ENCODE measurements around the gene NFATC2.
A peak's percentile ranks its signal among the peaks of the same experiment; 100 is the strongest.

Gene NFATC2

DNA sequence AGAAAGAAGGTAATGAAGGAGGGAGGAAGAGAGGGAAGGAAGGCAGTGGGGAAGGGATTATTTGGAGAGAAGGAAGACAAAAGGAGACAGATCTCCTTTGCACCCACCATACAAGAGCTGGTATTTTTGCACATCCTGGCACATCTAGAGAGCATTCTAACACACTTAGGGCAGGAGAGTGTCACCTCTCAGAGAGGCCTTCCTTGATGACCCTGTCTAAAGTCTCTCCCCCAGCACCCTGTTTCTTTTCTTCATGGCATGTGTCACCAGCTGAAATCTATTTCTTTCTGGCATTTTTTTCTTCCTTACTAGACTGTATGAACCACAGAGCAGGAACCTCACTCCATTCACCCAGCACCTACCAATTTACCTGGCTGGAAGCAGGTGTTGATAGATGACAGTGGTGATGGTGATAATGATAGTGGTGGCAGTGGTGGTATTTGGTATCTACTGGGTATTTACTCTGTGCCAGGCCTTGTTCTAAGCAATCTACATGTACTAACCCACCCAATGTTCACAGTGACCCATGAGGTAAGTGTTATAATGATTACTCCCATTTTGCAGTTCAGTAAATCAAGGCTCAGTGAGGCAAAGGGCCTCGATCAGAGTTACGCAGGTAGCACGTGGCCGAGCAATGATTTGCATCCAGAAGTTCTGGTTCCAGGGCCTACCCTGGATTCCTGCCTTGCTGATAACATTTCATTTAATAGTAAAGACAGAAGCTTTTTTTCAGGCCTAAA, 131.8 kb downstream of the NFATC2 start:
- no peak for DNase-seq

DNA sequence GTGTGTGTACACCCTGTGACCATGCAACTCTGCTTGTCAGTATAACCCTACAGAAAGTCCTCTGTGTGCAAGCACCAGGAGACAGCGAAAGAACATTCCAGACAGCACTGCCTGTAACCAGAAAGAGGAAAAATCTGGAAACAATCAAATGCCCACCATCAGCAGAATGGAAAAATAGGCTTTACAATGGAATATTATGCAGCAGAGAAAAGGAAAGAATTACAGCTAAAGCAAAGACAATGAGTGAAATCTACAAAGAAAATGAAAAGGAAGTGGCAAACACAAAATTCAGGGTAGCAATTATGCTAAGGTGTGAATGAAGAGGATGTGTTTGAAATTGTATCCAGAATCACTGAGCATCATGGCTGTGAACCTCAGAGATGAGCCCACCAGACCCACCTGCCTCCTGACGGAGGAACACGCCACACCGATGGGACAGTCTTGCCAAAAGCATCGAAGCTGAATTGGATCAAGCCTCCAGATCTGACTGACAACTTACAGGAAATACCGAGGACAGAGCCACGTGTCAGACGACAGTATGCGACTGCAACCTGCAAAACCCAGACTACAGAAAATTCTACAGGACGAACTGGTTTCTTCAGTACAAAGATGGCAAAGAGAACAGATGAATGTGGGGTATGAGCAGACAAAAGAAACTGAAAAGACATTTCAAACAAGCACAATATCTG, 133.2 kb downstream of the NFATC2 start:
- DNase-seq: no peak

DNA sequence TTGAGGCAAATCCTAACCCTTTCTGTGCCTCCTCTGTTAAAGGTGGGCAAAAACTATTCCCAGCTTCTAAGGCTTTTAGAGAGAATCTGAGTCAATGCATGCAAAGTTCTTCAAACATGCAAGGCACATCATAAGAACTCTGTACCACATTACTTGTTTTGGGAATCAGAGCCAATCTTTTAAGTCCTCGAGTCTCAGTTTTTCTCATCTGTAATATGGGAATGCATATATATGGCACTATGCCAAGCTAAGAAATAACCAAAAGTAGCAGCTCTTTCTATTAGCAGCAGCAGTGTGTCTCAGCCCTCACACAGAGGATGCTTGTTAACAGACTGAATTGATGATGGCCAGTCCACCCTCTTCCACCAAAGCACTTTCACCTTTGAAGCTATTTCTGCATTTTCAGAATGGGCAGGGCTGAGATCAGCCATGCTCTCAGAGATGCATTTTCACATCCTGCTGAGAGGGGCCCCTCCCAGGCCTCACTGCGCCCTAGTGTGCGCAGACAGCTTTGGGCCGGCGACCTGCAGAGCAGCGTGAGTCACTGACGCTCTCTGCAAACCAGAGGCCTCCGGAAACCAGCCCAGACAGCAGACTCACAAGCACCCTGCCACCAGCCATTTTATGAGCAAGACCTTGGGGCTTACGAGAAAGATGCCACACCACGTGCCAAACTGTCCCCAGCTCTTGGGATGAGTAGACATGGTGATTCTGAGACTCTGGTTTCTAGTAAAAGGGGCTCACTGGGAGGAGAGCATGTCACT, 138.0 kb downstream of the NFATC2 start:
- peak; percentile 92 for DNase-seq

DNA sequence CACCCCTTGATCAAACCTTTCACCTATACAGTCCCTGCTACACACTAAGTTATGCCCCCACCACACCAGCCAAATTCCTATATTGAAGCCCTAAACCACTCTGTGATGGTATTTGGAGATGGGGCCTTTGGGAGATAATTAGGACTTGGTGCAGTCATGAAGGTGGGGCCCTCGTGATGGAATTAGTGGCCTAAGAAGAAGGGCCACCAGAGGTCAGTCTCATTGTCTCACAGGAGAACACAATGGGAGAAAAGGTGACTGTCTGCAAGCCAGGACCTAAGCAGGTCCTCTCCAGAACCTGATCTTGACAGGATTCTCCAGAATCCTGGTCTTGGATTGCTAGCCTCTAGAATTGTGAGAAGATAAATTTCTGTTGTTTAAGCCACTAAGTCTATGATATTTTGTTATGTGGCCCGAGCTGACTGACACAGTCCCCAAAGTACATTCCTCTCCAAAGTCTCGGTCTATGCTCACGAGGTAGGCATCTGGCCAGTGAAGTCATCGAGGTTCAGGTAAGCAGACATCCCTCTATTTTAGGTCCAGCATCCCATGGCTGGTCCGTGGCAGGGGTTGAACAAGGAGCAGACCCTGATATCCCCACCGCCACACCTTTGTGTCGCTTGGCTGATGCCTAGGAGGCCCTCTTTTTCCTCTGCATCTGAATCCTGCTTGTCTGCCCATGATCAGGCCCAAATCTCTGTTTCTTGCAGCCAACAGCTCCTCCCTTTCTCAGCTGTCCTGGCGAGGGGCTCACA, 138.9 kb downstream of the NFATC2 start:
- DNase-seq: no peak

DNA sequence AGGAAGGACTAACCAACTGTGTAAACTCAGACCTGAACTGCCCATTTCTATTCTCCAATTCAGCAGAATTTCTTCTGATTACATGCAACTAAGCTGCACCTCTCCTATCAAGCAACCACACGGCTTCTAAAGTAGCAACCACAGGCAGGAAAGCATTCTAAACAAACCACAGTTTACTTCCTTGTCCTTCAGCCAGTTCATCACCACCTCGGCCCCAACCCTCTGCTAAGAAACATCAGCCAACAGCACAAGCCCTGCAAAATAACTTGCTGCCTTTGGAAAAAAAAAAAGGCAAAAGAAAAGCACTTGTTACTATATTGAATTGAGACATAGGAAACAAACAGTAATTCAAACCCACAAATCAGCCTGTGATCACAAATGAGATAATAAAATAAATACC, 140.3 kb downstream of the NFATC2 start:
- DNase-seq: peak; percentile 68

DNA sequence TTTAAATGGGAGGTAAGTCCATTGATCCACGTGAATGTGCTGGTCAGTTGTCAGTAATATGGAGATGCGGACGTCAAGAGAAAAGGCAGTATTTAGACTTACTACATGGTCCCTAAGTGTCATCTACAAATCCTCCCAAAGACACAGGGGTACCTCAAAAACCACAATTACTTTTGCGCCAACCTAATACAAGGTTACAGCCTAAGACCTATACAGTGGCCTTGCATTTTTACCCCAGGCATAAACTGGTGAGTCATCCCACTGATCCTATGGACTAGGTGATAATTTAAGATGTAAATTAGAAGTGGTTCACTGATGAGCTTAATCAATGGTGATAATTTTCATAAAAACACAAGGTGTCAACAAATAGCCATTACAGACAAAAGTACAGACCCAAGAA, 141.0 kb downstream of the NFATC2 start:
- DNase-seq: no peak

DNA sequence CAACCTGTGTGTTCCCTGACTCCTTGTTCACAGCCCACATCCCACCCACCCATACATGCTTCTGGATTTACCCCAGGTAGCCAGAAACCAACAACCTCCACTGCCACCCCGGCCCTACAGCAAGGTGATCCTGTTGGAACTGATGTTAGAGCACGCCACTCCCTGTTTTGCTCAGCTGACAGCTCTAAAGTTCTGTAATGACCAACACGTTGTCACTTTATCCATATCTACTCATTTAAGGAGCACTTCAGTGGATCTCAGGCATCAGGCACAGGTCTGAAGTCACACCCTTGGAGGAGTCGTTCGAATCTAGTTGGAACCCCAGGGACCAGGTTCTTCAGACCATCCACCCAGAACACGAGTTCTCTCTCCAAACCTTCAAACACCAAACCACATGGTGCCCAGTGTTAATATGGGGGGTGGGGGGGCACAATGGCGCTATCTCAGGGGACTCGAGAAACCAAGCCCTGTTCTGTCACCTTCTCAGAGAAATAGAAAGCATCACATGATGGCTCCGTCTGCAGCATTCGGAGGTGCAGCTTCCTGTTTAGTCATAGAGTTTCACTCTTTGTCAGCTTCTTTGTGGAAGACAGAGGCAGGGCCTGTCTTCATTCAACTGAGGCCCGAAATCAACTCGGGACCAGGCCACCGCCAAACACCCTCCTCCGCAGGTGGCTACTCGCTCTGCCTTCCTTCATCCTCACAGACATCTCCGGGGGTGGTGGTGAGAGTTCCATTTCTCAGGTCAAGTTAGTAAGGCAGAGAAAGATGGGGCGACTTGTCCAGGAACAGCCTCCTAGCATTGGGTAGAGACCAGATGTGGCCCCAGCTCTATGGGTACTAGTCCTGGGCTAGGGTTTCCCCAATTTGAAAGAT, 142.2 kb downstream of the NFATC2 start:
- peak; percentile 80 for DNase-seq

DNA sequence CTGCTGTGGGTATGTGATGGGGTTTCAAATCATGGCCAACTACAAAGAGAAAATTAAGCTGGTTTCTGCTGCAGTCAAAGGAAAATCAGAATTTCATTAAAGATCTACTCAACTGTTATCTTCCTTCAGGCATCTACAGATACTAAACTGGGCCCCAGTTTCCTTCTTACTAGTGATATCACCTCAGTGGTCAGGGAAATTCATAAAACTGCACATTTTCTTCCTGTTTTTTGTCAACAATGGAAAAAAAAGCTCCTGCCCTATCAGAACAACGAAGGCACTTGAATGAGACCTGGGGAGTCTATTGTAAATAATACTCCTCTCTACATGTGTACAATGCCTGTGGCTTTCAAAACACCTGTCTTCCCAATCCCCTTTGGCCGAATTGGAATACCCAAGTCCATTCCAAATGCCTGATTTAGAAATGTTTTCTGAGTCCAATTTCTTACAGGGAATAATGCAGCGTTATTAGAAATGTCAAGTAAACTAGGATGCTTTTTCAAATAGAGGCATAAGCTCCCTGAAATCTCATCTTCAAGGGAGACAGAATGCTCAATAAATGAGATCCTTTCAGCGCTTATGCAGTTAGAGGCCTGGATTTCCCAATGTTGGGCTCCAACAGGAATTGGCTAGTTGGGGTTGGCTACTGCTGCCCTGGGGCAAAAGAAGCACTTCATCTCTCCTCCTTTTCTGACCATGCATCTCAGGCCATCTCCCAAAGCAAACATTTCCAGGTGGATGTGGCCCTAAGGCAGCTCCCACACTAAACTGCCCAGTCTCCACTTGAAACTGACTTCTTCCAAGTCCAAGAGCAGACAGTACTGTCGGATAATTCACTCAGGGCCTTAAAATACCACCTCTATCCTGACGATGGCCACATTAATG, 143.3 kb downstream of the NFATC2 start:
- no peak for DNase-seq

DNA sequence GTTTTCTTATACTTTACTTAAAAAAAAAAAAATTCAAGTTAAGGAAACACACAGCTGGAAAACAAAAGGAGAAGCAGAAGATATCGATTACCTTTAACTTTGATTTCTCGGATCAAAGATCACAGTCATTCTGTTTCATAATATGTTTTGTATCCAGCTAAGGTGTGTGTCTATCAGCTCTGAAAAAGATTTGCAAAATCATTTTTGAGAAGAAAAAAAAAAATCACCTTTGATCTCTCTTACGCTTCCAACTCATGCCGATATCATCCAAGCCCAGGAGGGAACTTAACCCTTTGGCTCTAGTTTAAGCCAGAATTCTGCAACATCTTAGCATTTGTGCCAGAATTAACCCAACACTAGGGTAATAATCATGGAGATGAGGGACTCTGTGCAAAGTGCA, 144.0 kb downstream of the NFATC2 start:
- no peak for DNase-seq

DNA sequence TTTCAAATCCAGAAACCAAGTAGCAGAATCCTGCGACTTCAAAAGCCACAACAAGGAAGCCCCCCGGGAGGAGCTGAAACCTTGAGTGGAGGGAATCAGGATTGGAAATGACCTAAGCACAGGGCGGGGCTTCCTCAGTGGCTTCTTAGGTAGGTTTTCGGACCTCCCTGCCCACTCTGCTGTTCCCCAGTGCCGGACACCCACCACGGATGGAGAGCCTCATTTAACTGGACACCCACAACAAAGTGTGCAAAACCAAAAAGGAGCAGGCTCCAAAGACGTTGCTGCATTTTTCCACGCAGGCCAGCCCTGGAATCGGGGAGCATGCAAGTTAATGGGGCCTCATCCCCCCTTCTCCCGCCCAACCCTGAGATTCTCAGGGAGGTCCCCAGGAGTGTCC, 144.4 kb downstream of the NFATC2 start:
- DNase-seq: no peak

DNA sequence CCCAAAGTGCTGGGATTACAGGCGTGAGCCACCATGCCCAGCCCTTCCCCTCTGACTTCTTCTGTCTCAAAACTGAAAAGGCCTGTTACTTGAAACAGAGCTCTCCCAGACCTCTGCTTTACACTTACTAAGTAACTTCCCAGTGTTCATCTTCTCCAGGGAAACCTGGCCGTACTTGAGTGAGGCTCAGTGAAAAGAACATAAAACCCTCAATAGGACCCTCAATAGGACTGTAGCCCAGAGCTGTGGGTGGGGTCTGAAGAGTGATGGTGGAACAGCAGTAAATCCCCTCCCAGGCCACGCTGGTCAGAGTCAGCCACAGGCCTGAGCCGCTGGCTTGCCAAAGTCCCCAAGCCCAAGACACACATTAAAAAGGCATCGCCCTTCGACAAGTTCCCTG, 145.4 kb downstream of the NFATC2 start:
- DNase-seq: no peak

DNA sequence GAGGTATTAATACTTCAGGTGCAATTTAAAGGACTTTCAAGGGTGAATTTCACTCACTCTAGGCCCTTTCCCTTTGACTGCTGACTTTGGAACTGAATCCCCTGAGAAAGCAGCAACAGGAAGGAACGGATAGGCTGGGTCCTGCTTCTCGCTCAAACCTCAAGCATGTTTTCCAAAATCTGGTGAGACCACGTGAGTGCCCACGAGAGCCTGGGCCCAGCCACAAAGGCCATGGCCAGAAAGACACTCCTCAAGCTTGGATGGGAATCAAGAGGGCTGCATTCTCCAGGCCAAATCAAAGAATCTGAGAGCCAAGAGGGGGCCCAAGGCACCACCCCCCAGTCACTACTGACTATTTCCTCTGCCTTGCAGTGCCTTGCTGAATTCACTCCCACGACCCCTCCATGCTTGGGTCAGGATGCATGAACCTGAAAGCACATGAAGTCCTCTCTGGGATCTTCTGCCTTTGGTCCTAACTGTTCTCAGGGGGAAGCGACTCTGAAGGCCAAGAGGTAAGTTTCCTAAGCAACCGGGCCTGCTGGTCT, 146.1 kb downstream of the NFATC2 start:
- no peak for DNase-seq

DNA sequence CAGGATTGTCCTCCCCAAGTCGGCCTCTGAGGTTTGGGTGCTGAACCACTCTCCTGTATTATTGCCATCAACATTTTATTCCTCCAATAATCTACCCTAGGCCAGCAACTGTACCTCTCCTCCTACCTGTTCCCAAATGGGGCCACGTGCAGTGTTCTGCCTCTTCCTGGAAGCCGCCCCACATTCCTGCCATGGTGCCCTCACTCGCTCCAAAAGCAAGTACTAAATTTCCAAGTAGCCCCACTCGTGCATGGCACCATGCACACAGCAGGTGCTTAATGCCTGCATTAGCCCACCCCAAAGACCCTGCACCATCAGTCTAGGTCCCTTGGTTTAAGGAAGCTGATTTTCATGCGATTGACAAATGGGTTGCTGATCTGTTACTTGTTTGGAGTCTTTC, 147.8 kb downstream of the NFATC2 start:
- no peak for DNase-seq

DNA sequence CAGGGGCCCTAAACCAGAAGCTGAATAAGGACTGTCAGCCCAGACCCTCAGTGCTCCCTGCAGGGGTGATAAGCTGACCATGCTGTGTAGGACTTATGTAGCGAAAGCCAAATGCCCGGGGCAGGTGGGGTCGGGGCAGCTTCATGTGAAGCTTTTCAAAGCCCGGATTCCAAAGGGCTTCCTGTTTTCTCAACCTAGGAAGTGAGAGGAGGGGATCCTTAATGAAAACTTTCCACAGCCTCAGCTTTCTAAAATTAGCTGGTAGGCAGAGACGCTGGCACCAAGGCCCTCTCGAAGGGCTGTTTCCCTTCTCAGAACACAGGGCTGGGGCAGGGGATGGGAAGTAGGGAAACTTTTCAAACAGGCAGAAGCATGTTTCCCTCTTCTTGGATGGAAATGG, 148.9 kb downstream of the NFATC2 start:
- no peak for DNase-seq

DNA sequence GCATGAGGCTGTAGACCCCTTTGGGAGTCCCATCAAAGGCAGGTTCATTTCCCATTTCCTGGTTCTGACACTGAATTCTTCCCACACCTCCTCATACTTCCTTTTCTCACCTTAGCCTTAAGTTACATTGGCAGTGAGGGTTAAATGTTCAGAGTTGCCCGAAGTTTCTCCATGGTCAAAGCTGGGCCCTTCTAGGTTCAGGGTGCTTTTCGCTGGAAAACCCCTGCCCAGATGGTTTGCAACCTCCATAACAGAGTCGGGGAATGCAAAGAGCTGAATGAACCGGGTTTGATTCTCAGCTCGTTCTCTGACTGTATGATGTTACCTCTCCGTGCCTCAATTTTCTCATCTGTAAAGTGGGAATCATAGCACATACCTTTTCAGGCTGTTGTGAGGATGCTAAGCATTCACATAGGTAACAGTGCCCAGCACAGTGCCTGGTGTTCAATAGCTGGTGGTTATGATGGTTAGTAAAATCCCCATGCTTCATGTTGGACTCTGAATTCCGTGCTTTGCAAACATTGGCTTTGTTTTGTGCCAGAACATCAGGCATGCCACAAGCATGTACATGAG, 149.8 kb downstream of the NFATC2 start:
- DNase-seq: no peak

DNA sequence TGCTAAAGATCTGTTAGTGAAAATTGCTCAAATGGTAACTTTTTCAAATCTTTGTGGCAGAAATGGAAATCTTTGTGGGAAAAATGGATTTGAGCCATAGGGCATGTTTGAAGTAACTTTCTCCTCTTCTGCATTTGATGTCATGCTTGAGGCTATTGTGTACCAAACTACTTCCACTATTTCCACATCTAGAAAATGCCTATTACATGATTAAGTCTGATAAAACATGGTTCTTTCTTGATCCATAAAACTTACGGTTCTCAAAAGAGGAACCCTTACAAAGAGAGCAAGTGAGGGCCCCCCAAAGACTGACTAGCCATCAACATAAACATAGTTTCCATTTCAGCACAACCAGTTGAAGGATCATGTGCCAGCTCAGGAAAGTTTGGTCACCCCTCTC, 150.6 kb downstream of the NFATC2 start:
- DNase-seq: no peak

DNA sequence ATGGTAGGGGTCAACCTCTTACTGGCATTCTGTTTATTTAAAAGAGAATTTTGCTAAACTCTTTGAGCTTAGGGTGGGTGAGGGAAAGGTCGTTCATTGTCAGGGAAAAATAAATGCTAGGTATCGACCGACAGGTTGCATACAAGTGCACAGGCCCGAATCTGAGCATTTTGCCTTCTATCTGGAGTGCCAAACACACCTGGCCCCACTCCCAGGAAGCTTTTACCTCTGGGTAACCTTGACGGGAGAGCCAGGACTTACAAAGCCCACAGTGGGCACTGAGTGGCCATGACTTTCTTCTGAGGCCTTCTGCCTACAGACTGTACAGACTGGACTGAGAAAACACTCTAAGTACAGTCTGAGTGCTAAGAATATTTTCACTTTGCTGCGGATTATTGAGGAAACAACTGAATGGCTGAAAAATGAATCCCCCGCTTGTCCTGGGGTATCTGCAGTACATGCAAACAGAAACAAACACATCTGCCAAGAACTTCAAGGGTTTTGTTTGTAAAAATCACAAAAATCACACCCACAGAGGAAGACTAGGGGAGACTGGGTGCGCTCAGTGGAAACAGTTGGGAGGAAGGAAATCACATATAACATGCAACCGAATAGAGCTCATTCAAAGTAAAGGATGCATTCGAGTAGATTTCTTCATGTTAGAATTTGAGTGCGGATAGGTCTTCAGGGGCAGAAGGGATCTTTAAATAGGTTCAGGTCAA, 152.8 kb downstream of the NFATC2 start:
- no peak for DNase-seq

DNA sequence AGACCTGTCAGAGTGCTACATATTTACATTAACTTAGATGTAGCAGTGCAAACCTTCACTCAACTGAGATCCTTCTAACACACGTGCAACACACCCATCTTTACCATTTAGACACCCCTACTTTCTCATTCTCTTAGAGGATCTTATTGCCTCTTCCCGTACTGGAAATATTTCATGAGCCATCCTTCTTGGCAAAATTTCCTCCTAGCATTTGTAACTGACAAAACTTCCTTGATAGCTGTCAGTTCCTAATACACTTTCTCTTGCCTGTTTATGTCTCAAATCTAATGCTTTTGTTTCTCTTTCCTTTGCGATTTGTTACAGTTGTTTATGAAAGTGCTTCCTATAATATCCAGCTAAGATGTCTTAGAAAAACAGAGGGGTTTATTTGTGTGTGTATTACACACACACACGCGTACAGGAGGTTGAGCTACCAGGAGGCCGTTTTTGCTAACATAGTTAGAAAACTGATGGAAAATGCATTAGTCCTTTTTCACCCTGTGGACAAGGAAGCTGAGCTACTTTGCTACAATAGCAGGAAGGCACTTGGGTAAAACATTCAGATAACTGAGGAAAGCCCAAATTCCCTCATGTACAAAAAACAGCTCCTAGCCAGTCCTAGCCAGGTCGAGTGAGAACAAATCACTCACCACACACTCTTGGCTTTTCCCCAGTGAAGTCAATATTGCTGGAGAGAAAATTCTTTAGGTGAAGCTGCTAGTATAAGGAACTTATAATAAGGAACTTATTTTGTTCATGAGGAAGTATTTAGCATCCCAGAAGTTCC, 153.6 kb downstream of the NFATC2 start:
- no peak for DNase-seq

DNA sequence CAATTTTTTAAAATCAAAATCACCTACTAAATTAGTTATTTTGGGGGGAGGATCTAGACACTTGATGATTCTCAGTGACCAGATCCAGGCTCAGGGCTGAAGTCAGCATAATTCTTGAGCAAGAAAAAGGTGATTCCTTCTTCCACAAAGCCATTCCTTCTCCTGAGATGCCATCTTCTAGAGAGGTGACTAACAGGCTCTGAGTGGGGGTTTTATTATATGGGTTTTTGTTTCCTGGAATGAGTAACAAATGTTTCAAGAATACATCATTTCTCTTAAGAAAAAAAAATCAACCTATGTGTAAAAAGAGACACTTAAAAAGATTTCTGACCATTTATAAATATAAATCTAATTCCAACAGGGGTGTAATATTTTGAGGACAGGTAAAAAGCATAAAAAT, 154.3 kb downstream of the NFATC2 start:
- DNase-seq: no peak
